WERI-Rb-1 (cell line): ENCODE results near the gene KRTAP10-11.
"Not testable (repeated sequence)": the region's sequence is repeated elsewhere in the genome, so short reads cannot be mapped to it uniquely, and the experiment has no call there.

Experiments
- DNase-seq: peaks from one replicate; pipeline ENCODE4 v3.0.0-alpha.2; 2020
- H3K27ac ChIP-seq: fragments of 250-450 bp; sonication (Bioruptor Pico); 2 replicates; pipeline ENCODE4 v1.5.1; 2020; ENCODE audit warnings: mild to moderate bottlenecking, moderate library complexity
- H3K27me3 ChIP-seq: fragments of 250-450 bp; sonication (Bioruptor Pico); 2 replicates; pipeline ENCODE4 v1.5.1; 2021; ENCODE audit warnings: mild to moderate bottlenecking, low read depth, moderate library complexity; ENCODE audit not compliant: insufficient read depth, severe bottlenecking
- H3K36me3 ChIP-seq: fragments of 250-450 bp; sonication (Bioruptor Pico); 2 replicates; pipeline ENCODE4 v1.5.1; 2020; ENCODE audit warnings: mild to moderate bottlenecking, moderate library complexity
- H3K4me3 ChIP-seq: 2 replicates; pipeline ENCODE4 v1.5.1; 2011; ENCODE audit warnings: low read depth, mild to moderate bottlenecking, control low read depth, low read length
- H3K9me3 ChIP-seq: fragments of 250-450 bp; sonication (Bioruptor Pico); 2 replicates; pipeline ENCODE4 v1.5.1; 2021; ENCODE audit warnings: mild to moderate bottlenecking, moderate library complexity; ENCODE audit not compliant: severe bottlenecking
- CTCF ChIP-seq: IDR thresholded peaks from 2 replicates; pipeline ENCODE4 v1.5.1; 2011; ENCODE audit warnings: low read depth, mild to moderate bottlenecking, control low read depth, inconsistent platforms, low read length

The KRTAP10-11 gene

GRCh38 chr21:44609193-44609592, 37.0 kb upstream of the KRTAP10-11 start:
- no peak for DNase-seq
- Histone ChIP-seq H3K27me3 (no peaks in the 10 kb centered on the region), H3K36me3 (no peaks in the 10 kb centered on the region), H3K27ac (no peak overlapping the region), H3K4me3 (no peak overlapping the region), H3K9me3 (peaks cover 27% of the 10 kb centered on the region)
- no peak for TF ChIP-seq CTCF

GRCh38 chr21:44610157-44610843, 35.9 kb upstream of the KRTAP10-11 start:
- not testable (repeated sequence) for H3K27ac ChIP-seq, H3K27me3 ChIP-seq, DNase-seq, H3K36me3 ChIP-seq, H3K4me3 ChIP-seq
- H3K9me3 ChIP-seq = peaks cover 21% of the 10 kb centered on the region

GRCh38 chr21:44611551-44611950, 34.7 kb upstream of the KRTAP10-11 start:
- no peaks in the 10 kb centered on the region for H3K27me3 ChIP-seq
- no peak overlapping the region for H3K4me3 ChIP-seq
- no peaks in the 10 kb centered on the region for H3K36me3 ChIP-seq
- DNase-seq = no peak
- no peak overlapping the region for H3K27ac ChIP-seq
- peaks cover 21% of the 10 kb centered on the region for H3K9me3 ChIP-seq
- TF ChIP-seq CTCF = no peak

DNA sequence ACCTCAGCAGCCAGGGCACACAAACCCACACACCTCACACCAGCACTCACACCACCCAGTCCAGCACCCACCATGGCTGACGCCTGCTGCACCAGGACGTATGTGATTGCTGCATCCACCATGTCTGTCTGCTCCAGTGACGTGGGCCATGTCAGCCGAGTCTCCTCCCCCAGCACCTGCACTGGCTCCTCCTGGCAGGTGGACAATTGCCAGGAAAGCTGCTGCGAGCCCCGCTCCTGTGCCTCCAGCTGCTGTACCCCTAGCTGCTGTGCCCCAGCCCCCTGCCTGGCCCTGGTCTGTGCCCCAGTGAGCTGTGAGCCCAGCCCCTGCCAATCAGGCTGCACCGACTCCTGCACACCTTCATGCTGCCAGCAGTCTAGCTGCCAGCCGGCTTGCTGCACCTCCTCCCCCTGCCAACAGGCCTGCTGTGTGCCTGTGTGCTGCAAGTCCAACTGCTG, 34.2 kb upstream of the KRTAP10-11 start, which contains the start of gene KRTAP10-8:
TSS of gene KRTAP10-8 (plus strand) at position 51 of the 458 bp plus-strand sequence. CDS start at position 73, 22 bp downstream.
- Histone ChIP-seq H3K9me3 (peaks cover 21% of the 10 kb centered on the region), H3K36me3 (no peaks in the 10 kb centered on the region), H3K4me3 (no peak within 1 kb of the TSS), H3K27me3 (no peaks in the 10 kb centered on the region), H3K27ac (no peak within 1 kb of the TSS)
- no peak for DNase-seq
- no peak for TF ChIP-seq CTCF

DNA sequence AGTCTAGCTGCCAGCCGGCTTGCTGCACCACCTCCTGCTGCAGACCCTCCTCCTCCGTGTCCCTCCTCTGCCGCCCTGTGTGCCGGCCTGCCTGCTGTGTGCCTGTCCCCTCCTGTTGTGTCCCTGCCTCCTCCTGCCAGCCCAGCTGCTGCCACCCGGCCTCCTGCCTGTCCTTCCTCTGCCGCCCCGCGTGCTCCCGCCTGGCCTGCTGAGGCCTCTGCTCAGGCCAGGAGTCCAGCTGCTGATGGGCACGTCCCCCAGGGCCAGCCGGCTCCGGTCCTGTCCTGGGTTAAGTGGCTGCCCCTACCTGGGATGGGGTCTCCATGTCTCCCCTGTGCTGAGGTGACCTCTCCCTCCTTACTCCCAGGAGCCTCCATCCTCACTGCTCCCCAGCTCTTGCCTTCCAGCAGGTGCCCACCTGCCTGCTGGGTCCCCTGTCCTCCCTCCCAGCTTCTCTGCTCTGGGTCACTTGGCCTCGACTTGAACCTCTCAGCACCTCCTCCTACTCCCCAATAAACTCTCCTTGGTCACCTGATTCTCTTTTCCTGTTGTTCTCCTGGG, 33.5 kb upstream of the KRTAP10-11 start:
- H3K27me3 ChIP-seq = no peaks in the 10 kb centered on the region
- DNase-seq = no peak
- no peak overlapping the region for H3K27ac ChIP-seq
- peaks cover 21% of the 10 kb centered on the region for H3K9me3 ChIP-seq
- H3K36me3 ChIP-seq = no peaks in the 10 kb centered on the region
- no peak overlapping the region for H3K4me3 ChIP-seq
- TF ChIP-seq CTCF = no peak

- no peak overlapping the region for H3K27ac ChIP-seq
- H3K27me3 ChIP-seq = no peaks in the 10 kb centered on the region
Measured at GRCh38 chr21:44613386-44614155, 32.6 kb upstream of the KRTAP10-11 start.

More at GRCh38 chr21:44613386-44614155, 32.6 kb upstream of the KRTAP10-11 start:
- Histone ChIP-seq H3K36me3 (no peaks in the 10 kb centered on the region), H3K4me3 (no peak overlapping the region), H3K9me3 (peaks cover 21% of the 10 kb centered on the region)
- no peak for DNase-seq
- no peak for TF ChIP-seq CTCF
